A204.1 (cell line): ENCODE measurements around the gene MACROD2.
"Not testable (repeated sequence)": the region's sequence is repeated elsewhere in the genome, so short reads cannot be mapped to it uniquely, and the experiment has no call there.

Source experiments
- FAIRE-seq: peaks from 2 replicates; lab custom pipeline; 2012; peaks lifted over from hg19 to GRCh38; lab: Jason Lieb, UNC

The MACROD2 gene

GRCh38 chr20:15986690-15987089 lies 1991.4 kb downstream of the MACROD2 start:
- no peak for FAIRE-seq

- no peak for FAIRE-seq
Measured at GRCh38 chr20:15991279-15991678, 1996.0 kb downstream of the MACROD2 start.

GRCh38 chr20:15992564-15992963 lies 1997.2 kb downstream of the MACROD2 start:
- no peak for FAIRE-seq

GRCh38 chr20:16000112-16000511 lies 2004.8 kb downstream of the MACROD2 start:
- no peak for FAIRE-seq

- no peak for FAIRE-seq
Measured at GRCh38 chr20:16001286-16001685, 2006.0 kb downstream of the MACROD2 start.

- no peak for FAIRE-seq
Measured at GRCh38 chr20:16003310-16003709, 2008.0 kb downstream of the MACROD2 start.

- FAIRE-seq, result no peak
Measured at GRCh38 chr20:16004108-16004854, 2009.0 kb downstream of the MACROD2 start.

GRCh38 chr20:16005021-16005914 lies 2010.0 kb downstream of the MACROD2 start:
- no peak for FAIRE-seq

- no peak for FAIRE-seq
Measured at GRCh38 chr20:16005915-16006493, 2010.7 kb downstream of the MACROD2 start.

GRCh38 chr20:16007164-16007563 lies 2011.8 kb downstream of the MACROD2 start:
- FAIRE-seq, result no peak

- no peak for FAIRE-seq
Measured at GRCh38 chr20:16007962-16008361, 2012.6 kb downstream of the MACROD2 start.

GRCh38 chr20:16011056-16011455 lies 2015.7 kb downstream of the MACROD2 start:
- no peak for FAIRE-seq

- FAIRE-seq, result no peak
Measured at GRCh38 chr20:16011519-16011918, 2016.2 kb downstream of the MACROD2 start.

GRCh38 chr20:16012934-16013333 lies 2017.6 kb downstream of the MACROD2 start:
- not testable (repeated sequence) for FAIRE-seq

GRCh38 chr20:16013631-16014030 lies 2018.3 kb downstream of the MACROD2 start:
- no peak for FAIRE-seq

- FAIRE-seq, result no peak
Measured at GRCh38 chr20:16014436-16014835, 2019.1 kb downstream of the MACROD2 start.

- no peak for FAIRE-seq
Measured at GRCh38 chr20:16017656-16018055, 2022.3 kb downstream of the MACROD2 start.

GRCh38 chr20:16018881-16019280 lies 2023.6 kb downstream of the MACROD2 start:
- no peak for FAIRE-seq

- no peak for FAIRE-seq
Measured at GRCh38 chr20:16020971-16021370, 2025.7 kb downstream of the MACROD2 start.

GRCh38 chr20:16025084-16025483 lies 2029.8 kb downstream of the MACROD2 start:
- no peak for FAIRE-seq

- no peak for FAIRE-seq
Measured at GRCh38 chr20:16027686-16028085, 2032.4 kb downstream of the MACROD2 start.

GRCh38 chr20:16028923-16029322 lies 2033.6 kb downstream of the MACROD2 start:
- no peak for FAIRE-seq

- no peak for FAIRE-seq
Measured at GRCh38 chr20:16030253-16030652, 2034.9 kb downstream of the MACROD2 start.
